HCT116 (cell line): Measurements from ENCODE around the gene PPRC1. TPM values are rescaled to one million over a fixed set of nuclear protein-coding genes. Genes with fewer than 3 reads are reported as not detected.

Source experiments
- ATAC-seq: fragments of 200-7000 bp; cut with Tn5 transposase; 2 replicates; pipeline ENCODE4 v1.9.1; 2020; ENCODE audit warnings: mild to moderate bottlenecking, moderate library complexity
- BruUV-seq: library from RNA; stranded (reverse); fragments of 400-500 nt; replicated peaks from 2 replicates; lab custom pipeline; 2021; lab: Mats Ljungman, UMichigan
- CTCF ChIA-PET: fragments of 300-600 bp; sonication (Branson Sonifier 250); formaldehyde crosslinking; loops from one replicate; lab custom pipeline; 2021; ENCODE audit warnings: antibody characterized with exemption; lab: Charles Lee
- POLR2A ChIA-PET: fragments of 300-600, 350-600 bp; sonication (Branson Sonifier 250); formaldehyde crosslinking; loops from one replicate; lab custom pipeline; 2021; ENCODE audit warnings: antibody characterized with exemption; lab: Charles Lee
- RAD21 ChIA-PET, 2 experiments: fragments of 300-600 bp; sonication (Branson Sonifier 250); formaldehyde crosslinking; loops; one replicate each; lab custom pipeline; 2023; ENCODE audit warnings: low total read pairs in 2 of 2; ENCODE audit not compliant: uncharacterized antibody in 2 of 2, unreplicated experiment in 2 of 2, low non-redundant PET in 1 of 2; lab: Charles Lee
- DNase-seq: peaks from one replicate; pipeline ENCODE4 v3.0.0-alpha.2; 2010; ENCODE audit warnings: low read depth, low spot score
- H2AFZ ChIP-seq: fragments of 200-600 bp; shearing (Covaris generic), sonication (generic); 2 replicates; pipeline ENCODE4 v1.6.1; 2017; ENCODE audit warnings: low read depth, mixed run types, mixed read lengths, antibody characterized with exemption, low read length; ENCODE audit not compliant: poor library complexity, severe bottlenecking
- H3K27ac ChIP-seq: 2 replicates; pipeline ENCODE4 v1.5.1; 2012; ENCODE audit warnings: low read depth, low read length
- H3K27me3 ChIP-seq: fragments of 200-600 bp; sonication (generic); 2 replicates; pipeline ENCODE4 v1.6.1; 2016; ENCODE audit warnings: mixed run types, low read length, mixed read lengths; ENCODE audit not compliant: insufficient read depth
- H3K36me3 ChIP-seq, 2 experiments: fragments of 200-500 bp in 1 of 2; fragments of 200-600 bp in 1 of 2; sonication (Bioruptor generic) in 1 of 2; sonication (generic) in 1 of 2; 2 replicates each; pipeline versions ENCODE4 v1.5.1 to v1.6.1; 2014 to 2016; ENCODE audit warnings: low read length in 2 of 2, inconsistent platforms in 1 of 2, mixed read lengths in 1 of 2, mixed run types in 1 of 2; ENCODE audit not compliant: insufficient read depth in 2 of 2, control insufficient read depth in 1 of 2
- H3K4me1 ChIP-seq, 2 experiments: fragments of 200-600 bp in 1 of 2; sonication (generic) in 1 of 2; 2 replicates each; pipeline versions ENCODE4 v1.5.1 to v1.6.1; 2012 to 2017; ENCODE audit warnings: low read length in 2 of 2, inconsistent platforms in 1 of 2, mild to moderate bottlenecking in 1 of 2, mixed read lengths in 1 of 2, mixed run types in 1 of 2, moderate library complexity in 1 of 2; ENCODE audit not compliant: insufficient read depth in 2 of 2, control insufficient read depth in 1 of 2
- H3K4me2 ChIP-seq: fragments of 200-600 bp; sonication (generic); 2 replicates; pipeline ENCODE4 v1.6.1; 2017; ENCODE audit warnings: mixed run types, low read length, mixed read lengths
- H3K4me3 ChIP-seq, 2 experiments: fragments of 200-600 bp in 1 of 2; sonication (generic) in 1 of 2; replicated peaks in 1 of 2; 2 replicates each; pipeline ENCODE4 v1.5.1; 2011 to 2016; ENCODE audit warnings: low read length in 2 of 2, control low read depth in 1 of 2, low read depth in 1 of 2, mild to moderate bottlenecking in 1 of 2, mixed read lengths in 1 of 2, mixed run types in 1 of 2
- H3K79me2 ChIP-seq: fragments of 200-600 bp; sonication (generic); 2 replicates; pipeline ENCODE4 v1.6.1; 2017; ENCODE audit warnings: mild to moderate bottlenecking, mixed run types, low read length, moderate library complexity, mixed read lengths; ENCODE audit not compliant: insufficient read depth
- H3K9ac ChIP-seq: fragments of 200-600 bp; sonication (generic); 2 replicates; pipeline ENCODE4 v1.6.1; 2016; ENCODE audit warnings: low read length, mixed read lengths
- H3K9me2 ChIP-seq: fragments of 200-600 bp; sonication (generic), shearing (Covaris generic); 2 replicates; pipeline ENCODE4 v1.6.1; 2017; ENCODE audit warnings: mixed run types, mild to moderate bottlenecking, moderate library complexity; ENCODE audit not compliant: insufficient read depth
- H3K9me3 ChIP-seq, 2 experiments: fragments of 200-500 bp in 1 of 2; fragments of 200-600 bp in 1 of 2; sonication (Bioruptor generic) in 1 of 2; sonication (generic) in 1 of 2; 2 replicates each; pipeline ENCODE4 v1.6.1; 2014 to 2017; ENCODE audit warnings: low read length in 2 of 2, mixed read lengths in 2 of 2, inconsistent platforms in 1 of 2, low read depth in 1 of 2, mild to moderate bottlenecking in 1 of 2, mixed run types in 1 of 2, moderate library complexity in 1 of 2; ENCODE audit not compliant: control insufficient read depth in 1 of 2, insufficient read depth in 1 of 2
- H4K20me1 ChIP-seq: fragments of 200-600 bp; sonication (generic), shearing (Covaris generic); 2 replicates; pipeline ENCODE4 v1.6.1; 2017; ENCODE audit warnings: mixed run types, mild to moderate bottlenecking, moderate library complexity; ENCODE audit not compliant: insufficient read depth
- CBX3 ChIP-seq: IDR thresholded peaks from 2 replicates; pipeline ENCODE4 v1.6.1; 2012; ENCODE audit warnings: low read depth
- CEBPB ChIP-seq: IDR thresholded peaks from 2 replicates; pipeline ENCODE4 v1.6.1; 2012; ENCODE audit warnings: low read depth
- EGR1 ChIP-seq: IDR thresholded peaks from 2 replicates; pipeline ENCODE4 v1.6.1; 2012; ENCODE audit warnings: low read depth
- ELF1 ChIP-seq: IDR thresholded peaks from 2 replicates; pipeline ENCODE4 v1.6.1; 2012; ENCODE audit warnings: low read depth, borderline replicate concordance
- FOSL1 ChIP-seq: IDR thresholded peaks from 2 replicates; pipeline ENCODE4 v1.6.1; 2012; ENCODE audit warnings: low read depth
- POLR2A ChIP-seq: IDR thresholded peaks from 2 replicates; pipeline ENCODE4 v1.7.0; 2011; ENCODE audit warnings: borderline replicate concordance; ENCODE audit not compliant: insufficient read depth, insufficient read length; ENCODE audit errors: extremely low read depth
- POLR2AphosphoS5 ChIP-seq: IDR thresholded peaks from 2 replicates; pipeline ENCODE4 v1.6.1; 2011; ENCODE audit warnings: mild to moderate bottlenecking, low read depth, low read length, moderate library complexity
- SIN3A ChIP-seq: IDR thresholded peaks from 2 replicates; pipeline ENCODE4 v1.6.1; 2012; ENCODE audit warnings: low read depth
- SRF ChIP-seq: IDR thresholded peaks from 2 replicates; pipeline ENCODE4 v1.6.1; 2012; ENCODE audit warnings: low read depth
- ZFX ChIP-seq: fragments of 450-650 bp; IDR thresholded peaks from 2 replicates; pipeline ENCODE4 v1.6.1; 2017
- intact Hi-C: fragments of 100-400 bp; cut with micrococcal nuclease; formaldehyde crosslinking; loops from 2 replicates; pipeline ENCODE4 v1.10.0; 2022
- total RNA-seq: library from RNA; stranded (reverse); gene quantifications from one replicate; pipeline ENCODE4 v1.2.1, GENCODE V29; 2021; ENCODE audit not compliant: unreplicated experiment
- TF ChIP-seq, protein P1 (sequence below): IDR thresholded peaks from 2 replicates; pipeline ENCODE4 v1.6.1; 2012
- TF ChIP-seq, protein P2 (sequence below): IDR thresholded peaks from 2 replicates; pipeline ENCODE4 v1.6.1; 2012; ENCODE audit warnings: low read depth
- TF ChIP-seq, protein P3 (sequence below), 3 experiments: fragments of 200-600 bp in 1 of 3; sonication (generic) in 1 of 3; IDR thresholded peaks in 2 of 3; conservative IDR thresholded peaks in 1 of 3; 2 replicates each; pipeline ENCODE4 v1.5.1; 2012 to 2017; ENCODE audit warnings: low read depth in 2 of 3, low read length in 2 of 3, antibody characterized with exemption in 1 of 3, borderline replicate concordance in 1 of 3, control low read depth in 1 of 3, mild to moderate bottlenecking in 1 of 3, mixed read lengths in 1 of 3, mixed run types in 1 of 3, moderate library complexity in 1 of 3; ENCODE audit not compliant: insufficient read depth in 1 of 3

Gene PPRC1
- total RNA-seq, 1 experiment from 2014 or later = 93.0 TPM

DNA sequence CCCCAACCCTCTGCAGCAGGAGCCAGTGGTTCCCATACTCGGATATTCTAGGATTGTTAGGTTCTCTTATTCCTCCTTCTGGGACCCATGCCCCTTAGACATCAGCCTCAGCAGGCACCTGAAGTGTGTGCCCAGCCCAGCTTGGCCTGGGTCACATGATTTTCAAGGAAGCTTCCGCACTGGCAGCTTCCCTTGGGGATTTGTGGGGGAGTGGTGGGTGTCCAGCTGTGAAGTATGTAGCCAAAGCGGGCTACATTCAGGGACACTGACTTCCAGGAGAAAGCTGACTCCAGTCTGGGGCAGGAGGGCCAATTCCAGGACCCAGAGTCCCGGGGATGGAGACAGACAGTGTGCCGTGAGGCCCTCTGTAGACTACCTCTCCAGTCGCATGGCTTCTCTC, 14.0 kb upstream of the PPRC1 start:
- Histone ChIP-seq H3K36me3 (no peaks in the 10 kb centered on the region), H3K9me2 (no peaks in the 10 kb centered on the region), H3K27ac (peak overlapping the region; percentile 88), H3K9me3 (no peaks in the 10 kb centered on the region), H3K4me1 (peaks cover 51 to 74% of the 10 kb centered on the region in 2 experiments), H3K4me3 (peak overlapping the region; percentile 81 to 89), H4K20me1 (no peaks in the 10 kb centered on the region; the same call in 1 of the 2 replicates), H2AFZ (no peak overlapping the region), H3K79me2 (peaks cover 50% of the 10 kb centered on the region), H3K9ac (peak overlapping the region; percentile 82), H3K4me2 (peak overlapping the region; percentile 93), H3K27me3 (no peaks in the 10 kb centered on the region)
- no TSS peak for BruUV-seq
- ATAC-seq (no peak), DNase-seq (no peak)
- POLR2A ChIA-PET = interaction anchor here (0.6 to 1.4 kb wide), 5 partner anchors 9 to 62 kb away, joined by 3 to 4 read pairs (median 3); no protein-coding TSS in a partner anchor
- RAD21 ChIA-PET = no interaction called here
- intact Hi-C loops = no loop called here
- CTCF ChIA-PET = interaction anchor here (0.8 to 1.4 kb wide), 4 partner anchors 18 to 278 kb away, joined by 3 read pairs; partner anchors contain the start of gene NOLC1
- TF ChIP-seq SIN3A (no peak), POLR2A (no peak), ELF1 (no peak), CBX3 (no peak), FOSL1 (no peak), POLR2AphosphoS5 (no peak), EGR1 (no peak), SRF (no peak), CEBPB (no peak), ZFX (no peak)
- TF ChIP-seq, protein P1, sequence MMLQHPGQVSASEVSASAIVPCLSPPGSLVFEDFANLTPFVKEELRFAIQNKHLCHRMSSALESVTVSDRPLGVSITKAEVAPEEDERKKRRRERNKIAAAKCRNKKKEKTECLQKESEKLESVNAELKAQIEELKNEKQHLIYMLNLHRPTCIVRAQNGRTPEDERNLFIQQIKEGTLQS = no peak
- TF ChIP-seq, protein P2, sequence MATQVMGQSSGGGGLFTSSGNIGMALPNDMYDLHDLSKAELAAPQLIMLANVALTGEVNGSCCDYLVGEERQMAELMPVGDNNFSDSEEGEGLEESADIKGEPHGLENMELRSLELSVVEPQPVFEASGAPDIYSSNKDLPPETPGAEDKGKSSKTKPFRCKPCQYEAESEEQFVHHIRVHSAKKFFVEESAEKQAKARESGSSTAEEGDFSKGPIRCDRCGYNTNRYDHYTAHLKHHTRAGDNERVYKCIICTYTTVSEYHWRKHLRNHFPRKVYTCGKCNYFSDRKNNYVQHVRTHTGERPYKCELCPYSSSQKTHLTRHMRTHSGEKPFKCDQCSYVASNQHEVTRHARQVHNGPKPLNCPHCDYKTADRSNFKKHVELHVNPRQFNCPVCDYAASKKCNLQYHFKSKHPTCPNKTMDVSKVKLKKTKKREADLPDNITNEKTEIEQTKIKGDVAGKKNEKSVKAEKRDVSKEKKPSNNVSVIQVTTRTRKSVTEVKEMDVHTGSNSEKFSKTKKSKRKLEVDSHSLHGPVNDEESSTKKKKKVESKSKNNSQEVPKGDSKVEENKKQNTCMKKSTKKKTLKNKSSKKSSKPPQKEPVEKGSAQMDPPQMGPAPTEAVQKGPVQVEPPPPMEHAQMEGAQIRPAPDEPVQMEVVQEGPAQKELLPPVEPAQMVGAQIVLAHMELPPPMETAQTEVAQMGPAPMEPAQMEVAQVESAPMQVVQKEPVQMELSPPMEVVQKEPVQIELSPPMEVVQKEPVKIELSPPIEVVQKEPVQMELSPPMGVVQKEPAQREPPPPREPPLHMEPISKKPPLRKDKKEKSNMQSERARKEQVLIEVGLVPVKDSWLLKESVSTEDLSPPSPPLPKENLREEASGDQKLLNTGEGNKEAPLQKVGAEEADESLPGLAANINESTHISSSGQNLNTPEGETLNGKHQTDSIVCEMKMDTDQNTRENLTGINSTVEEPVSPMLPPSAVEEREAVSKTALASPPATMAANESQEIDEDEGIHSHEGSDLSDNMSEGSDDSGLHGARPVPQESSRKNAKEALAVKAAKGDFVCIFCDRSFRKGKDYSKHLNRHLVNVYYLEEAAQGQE = no peak
- TF ChIP-seq, protein P3, sequence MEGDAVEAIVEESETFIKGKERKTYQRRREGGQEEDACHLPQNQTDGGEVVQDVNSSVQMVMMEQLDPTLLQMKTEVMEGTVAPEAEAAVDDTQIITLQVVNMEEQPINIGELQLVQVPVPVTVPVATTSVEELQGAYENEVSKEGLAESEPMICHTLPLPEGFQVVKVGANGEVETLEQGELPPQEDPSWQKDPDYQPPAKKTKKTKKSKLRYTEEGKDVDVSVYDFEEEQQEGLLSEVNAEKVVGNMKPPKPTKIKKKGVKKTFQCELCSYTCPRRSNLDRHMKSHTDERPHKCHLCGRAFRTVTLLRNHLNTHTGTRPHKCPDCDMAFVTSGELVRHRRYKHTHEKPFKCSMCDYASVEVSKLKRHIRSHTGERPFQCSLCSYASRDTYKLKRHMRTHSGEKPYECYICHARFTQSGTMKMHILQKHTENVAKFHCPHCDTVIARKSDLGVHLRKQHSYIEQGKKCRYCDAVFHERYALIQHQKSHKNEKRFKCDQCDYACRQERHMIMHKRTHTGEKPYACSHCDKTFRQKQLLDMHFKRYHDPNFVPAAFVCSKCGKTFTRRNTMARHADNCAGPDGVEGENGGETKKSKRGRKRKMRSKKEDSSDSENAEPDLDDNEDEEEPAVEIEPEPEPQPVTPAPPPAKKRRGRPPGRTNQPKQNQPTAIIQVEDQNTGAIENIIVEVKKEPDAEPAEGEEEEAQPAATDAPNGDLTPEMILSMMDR (IDR thresholded peaks at IDR 0.05 in 2 of 3, conservative IDR thresholded peaks at IDR 0.05 in 1 of 3; ENCODE audit: borderline replicate concordance in 1 of 3, insufficient read depth in 1 of 3, low read depth in 2 of 3, low read length in 2 of 3) = no peak
